D721Med (cell line): ENCODE measurements around the gene CD209.
"Not testable (repeated sequence)": the region's sequence is repeated elsewhere in the genome, so short reads cannot be mapped to it uniquely, and the experiment has no call there.

Source experiments
- DNase-seq: peaks from one replicate; pipeline ENCODE4 v3.0.0; 2011; ENCODE audit warnings: low spot score; ENCODE audit not compliant: insufficient read length
- FAIRE-seq: peaks from 2 replicates; lab custom pipeline; 2011; peaks lifted over from hg19 to GRCh38; lab: Jason Lieb, UNC
- CTCF ChIP-seq: IDR thresholded peaks from 2 replicates; pipeline ENCODE4 v1.5.1; 2012; ENCODE audit warnings: mild to moderate bottlenecking, control low read depth; ENCODE audit not compliant: insufficient read depth; ENCODE audit errors: missing control alignments

Gene CD209

GRCh38 chr19:7769171-7769570 is 21.8 kb upstream of the CD209 start:
- DNase-seq = no peak
- no peak for TF ChIP-seq CTCF
- FAIRE-seq = no peak

GRCh38 chr19:7767487-7767886 is 20.2 kb upstream of the CD209 start:
- no peak for TF ChIP-seq CTCF
- FAIRE-seq (no peak), DNase-seq (no peak)

DNA sequence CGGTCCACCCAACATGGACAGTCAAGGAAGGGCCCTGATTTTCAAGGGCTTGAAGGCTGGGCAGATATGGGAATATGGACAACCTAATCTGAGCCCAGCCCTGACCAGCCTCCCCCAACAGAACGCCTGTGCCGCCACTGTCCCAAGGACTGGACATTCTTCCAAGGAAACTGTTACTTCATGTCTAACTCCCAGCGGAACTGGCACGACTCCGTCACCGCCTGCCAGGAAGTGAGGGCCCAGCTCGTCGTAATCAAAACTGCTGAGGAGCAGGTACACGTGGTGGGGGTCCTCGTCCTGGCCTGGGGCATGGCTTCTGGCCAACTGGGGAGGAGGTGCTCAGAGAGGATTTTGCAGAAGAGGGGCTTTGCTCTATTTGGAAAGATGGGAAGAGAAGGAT is 19.2 kb upstream of the CD209 start:
- no peak for FAIRE-seq
- TF ChIP-seq CTCF = no peak
- no peak for DNase-seq

DNA sequence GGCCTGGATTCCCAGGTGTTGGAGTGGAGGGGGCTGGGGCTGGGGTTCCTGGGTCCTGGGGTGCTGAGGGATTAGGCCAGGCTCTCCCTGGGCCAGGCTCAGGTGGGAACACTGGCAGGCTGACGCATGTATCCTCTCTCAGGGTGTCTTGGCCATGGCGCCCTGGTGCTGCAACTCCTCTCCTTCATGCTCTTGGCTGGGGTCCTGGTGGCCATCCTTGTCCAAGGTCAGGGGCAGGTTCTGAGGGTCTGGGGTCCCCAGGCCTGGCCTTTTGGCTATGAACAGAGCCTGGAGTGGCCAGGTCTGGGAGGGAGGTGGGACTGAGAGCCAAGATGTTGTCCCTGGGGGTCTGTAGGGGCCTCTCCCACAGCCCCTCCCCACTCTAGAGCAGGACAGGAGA is 17.7 kb upstream of the CD209 start:
- not testable (repeated sequence) for DNase-seq, FAIRE-seq

DNA sequence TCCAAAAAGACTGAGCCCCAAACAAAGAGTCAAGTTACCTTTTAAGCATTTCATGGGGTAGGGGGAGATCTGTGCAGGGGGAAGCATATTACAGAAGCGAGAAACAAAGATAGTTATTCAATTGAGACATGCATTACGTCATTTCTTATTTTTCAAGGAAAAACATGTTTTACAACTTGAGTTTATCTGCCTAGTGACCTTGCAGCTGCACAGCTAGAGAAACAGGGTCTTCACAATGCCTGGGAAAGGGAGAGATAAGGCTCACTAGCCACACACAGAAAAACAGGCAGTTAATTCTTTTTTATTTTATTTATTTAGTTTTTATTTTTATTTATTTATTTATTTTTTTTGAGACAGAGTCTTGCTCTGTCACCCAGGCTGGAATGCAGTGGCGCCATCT is 16.8 kb upstream of the CD209 start:
- not testable (repeated sequence) for DNase-seq, FAIRE-seq

DNA sequence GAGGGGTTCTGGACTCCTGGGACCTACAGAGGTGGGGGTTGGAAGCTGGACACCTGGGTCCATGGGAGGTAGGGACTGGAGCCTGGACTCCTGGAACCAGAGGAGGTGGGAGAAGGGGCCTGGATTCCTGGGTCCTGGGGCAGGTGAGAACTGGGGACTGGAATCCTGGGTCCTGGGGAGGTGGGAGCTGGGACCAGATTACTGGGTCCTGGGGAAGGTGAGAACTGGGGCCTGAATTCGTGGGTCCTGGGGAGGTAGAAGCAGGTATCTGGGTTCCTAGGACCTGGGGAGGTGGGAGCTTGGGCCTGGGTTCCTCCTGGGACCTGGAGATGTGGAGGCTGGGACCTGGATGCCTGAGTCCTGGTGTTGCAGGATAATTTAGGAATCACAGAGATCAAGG is 16.4 kb upstream of the CD209 start:
- DNase-seq = no peak
- FAIRE-seq = no peak
- TF ChIP-seq CTCF = no peak

GRCh38 chr19:7762719-7763293 is 15.5 kb upstream of the CD209 start, which contains the start of gene CLEC4M:
CLEC4M (plus strand) TSS chr19:7763243; CDS start chr19:7763267, 24 bp downstream.
- DNase-seq (no peak), FAIRE-seq (no peak)
- TF ChIP-seq CTCF = no peak

DNA sequence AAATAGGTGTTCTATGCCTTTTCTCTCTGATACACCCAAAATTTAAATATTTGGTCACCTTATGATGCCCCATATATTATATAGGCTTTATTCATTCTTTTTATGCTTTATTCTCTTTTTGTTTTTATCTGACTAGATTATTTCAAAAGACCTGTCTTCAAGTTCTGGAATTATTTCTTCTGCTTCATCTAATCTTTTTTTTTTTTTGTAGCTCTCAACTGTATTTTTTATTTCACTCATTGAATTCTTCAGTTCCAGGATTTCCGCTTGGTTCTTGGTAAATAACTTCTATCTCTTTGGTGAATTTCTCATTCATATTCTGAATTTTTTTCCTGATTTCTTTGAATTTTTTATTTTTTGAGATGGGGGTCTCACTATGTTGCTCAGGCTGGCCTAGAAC is 11.8 kb upstream of the CD209 start:
- FAIRE-seq (no peak), DNase-seq (no peak)
- no peak for TF ChIP-seq CTCF
